IMR-90 (cell line): Measurements from ENCODE around the gene OR56B1.

Experiments
- CEBPB ChIP-seq: IDR thresholded peaks from 2 replicates; pipeline ENCODE4 v1.6.1; 2012; ENCODE audit warnings: low read depth, low read length, improper control_type of control experiment
- CHD1 ChIP-seq: IDR thresholded peaks from 2 replicates; pipeline ENCODE4 v1.6.1; 2012; ENCODE audit warnings: low read depth, low read length, improper control_type of control experiment
- CTCF ChIP-seq: conservative IDR thresholded peaks from 2 replicates; pipeline ENCODE4 v1.5.1; 2012; ENCODE audit warnings: mild to moderate bottlenecking, low read depth, low read length, improper control_type of control experiment
- FOS ChIP-seq: fragments of 150-350 bp; IDR thresholded peaks from 2 replicates; pipeline ENCODE4 v1.6.1; 2016; ENCODE audit warnings: low read depth, low read length
- MAFK ChIP-seq: IDR thresholded peaks from 2 replicates; pipeline ENCODE4 v1.6.1; 2012; ENCODE audit warnings: low read depth, low read length, improper control_type of control experiment
- MXI1 ChIP-seq: IDR thresholded peaks from 2 replicates; pipeline ENCODE4 v1.6.1; 2012; ENCODE audit warnings: low read depth, mild to moderate bottlenecking, low read length, moderate library complexity, borderline replicate concordance
- NFE2L2 ChIP-seq: fragments of 150-350 bp; IDR thresholded peaks from 2 replicates; pipeline ENCODE4 v1.6.1; 2016; ENCODE audit warnings: low read depth, mild to moderate bottlenecking, low read length
- POLR2A ChIP-seq: IDR thresholded peaks from 2 replicates; pipeline ENCODE4 v1.6.1; 2012; ENCODE audit warnings: mild to moderate bottlenecking, low read depth, low read length
- RAD21 ChIP-seq: IDR thresholded peaks from 2 replicates; pipeline ENCODE4 v1.6.1; 2012; ENCODE audit warnings: low read length, improper control_type of control experiment
- RCOR1 ChIP-seq: IDR thresholded peaks from 2 replicates; pipeline ENCODE4 v1.6.1; 2012; ENCODE audit warnings: mild to moderate bottlenecking, low read length, improper control_type of control experiment; ENCODE audit not compliant: insufficient replicate concordance
- RFX5 ChIP-seq: IDR thresholded peaks from 2 replicates; pipeline ENCODE4 v1.8.0; 2012; ENCODE audit warnings: low read depth, mild to moderate bottlenecking, low read length, moderate library complexity
- SMC3 ChIP-seq: fragments of 150-350 bp; IDR thresholded peaks from 2 replicates; pipeline ENCODE4 v1.6.1; 2016; ENCODE audit warnings: low read depth, mild to moderate bottlenecking, antibody characterized with exemption, low read length, moderate library complexity
- USF2 ChIP-seq: fragments of 150-350 bp; IDR thresholded peaks from 2 replicates; pipeline ENCODE4 v1.6.1; 2017; ENCODE audit warnings: mild to moderate bottlenecking, antibody characterized with exemption, low read length, low read depth

GRCh38 chr11:5753943-5754342 lies 17.7 kb downstream of the OR56B1 start, which contains the start of gene OR52N4:
- TF ChIP-seq CTCF (no peak), SMC3 (no peak), POLR2A (no peak), CEBPB (no peak), RAD21 (no peak), RFX5 (no peak), NFE2L2 (no peak), FOS (no peak), MAFK (no peak), RCOR1 (no peak), USF2 (no peak), CHD1 (no peak), MXI1 (no peak)
